Mucosa of descending colon (tissue), 3 donors: ENCODE results near the gene MRGPRD. TPM values are rescaled to one million over a fixed set of nuclear protein-coding genes. Genes with fewer than 3 reads are reported as not detected.

Experiments
- ATAC-seq: fragments of 200-7000 bp; cut with Tn5 transposase; one replicate; pipeline ENCODE4 v1.9.1; 2020; ENCODE audit warnings: mild to moderate bottlenecking, moderate library complexity
- DNase-seq, 3 donors: peaks; one replicate each; pipeline ENCODE4 v3.0.0-alpha.2; 2020
- H3K36me3 ChIP-seq: fragments of 200-600 bp; one replicate; pipeline ENCODE4 v1.8.0; 2021; ENCODE audit warnings: low read depth, mild to moderate bottlenecking
- H3K4me1 ChIP-seq: fragments of 200-600 bp; one replicate; pipeline ENCODE4 v1.8.0; 2021; ENCODE audit warnings: low read depth, mild to moderate bottlenecking
- H3K4me3 ChIP-seq: fragments of 200-600 bp; one replicate; pipeline ENCODE4 v1.8.0; 2021; ENCODE audit warnings: mild to moderate bottlenecking
- H3K9me3 ChIP-seq: fragments of 200-600 bp; one replicate; pipeline ENCODE4 v1.8.0; 2021; ENCODE audit warnings: mild to moderate bottlenecking
- intact Hi-C, 2 donors: fragments of 100-400 bp; cut with DNase I in 1 of 2; cut with micrococcal nuclease in 1 of 2; formaldehyde crosslinking; loops; one replicate each; pipeline versions ENCODE4 v1.11.0 to v1.11.1; 2022; cut with DNase I, micrococcal nuclease
- long read RNA-seq, 2 donors: library from polyadenylated mRNA; unstranded; transcript quantifications; one replicate each; pipeline ENCODE4 v2.0.0, GENCODE V29; 2019 to 2021
- total RNA-seq, 3 donors: library from RNA; stranded (reverse); fragmentation: NEBNext Ultra II Directional in 2 of 3; extraction: Animal tissue kit (Norgen Biotek cat#: 25700) in 2 of 3; gene quantifications; one replicate each; pipeline versions ENCODE4 v1.2.1 to v1.2.4, GENCODE V29; 2021 to 2023
- TF ChIP-seq, protein P1 (sequence below): fragments of 200-600 bp; IDR thresholded peaks from one replicate; pipeline ENCODE4 v1.8.0; 2022; ENCODE audit warnings: antibody characterized with exemption, mild to moderate bottlenecking
- donor health status: DM: no; HTN: no; CAD: no; lungs with moderate emphysema.
- donor health status: DM: no; HTN: no; CAD: no.
- donor health status: DM: no; HTN: yes; CAD: no.

MRGPRD gene, protein sequence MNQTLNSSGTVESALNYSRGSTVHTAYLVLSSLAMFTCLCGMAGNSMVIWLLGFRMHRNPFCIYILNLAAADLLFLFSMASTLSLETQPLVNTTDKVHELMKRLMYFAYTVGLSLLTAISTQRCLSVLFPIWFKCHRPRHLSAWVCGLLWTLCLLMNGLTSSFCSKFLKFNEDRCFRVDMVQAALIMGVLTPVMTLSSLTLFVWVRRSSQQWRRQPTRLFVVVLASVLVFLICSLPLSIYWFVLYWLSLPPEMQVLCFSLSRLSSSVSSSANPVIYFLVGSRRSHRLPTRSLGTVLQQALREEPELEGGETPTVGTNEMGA
- under 1 TPM in 1 of 3 donors, not detected in 2; 0.41 TPM for total RNA-seq
- long read RNA-seq, donor 1, result 0 reads
- long read RNA-seq, donor 2, result 0 reads

DNA sequence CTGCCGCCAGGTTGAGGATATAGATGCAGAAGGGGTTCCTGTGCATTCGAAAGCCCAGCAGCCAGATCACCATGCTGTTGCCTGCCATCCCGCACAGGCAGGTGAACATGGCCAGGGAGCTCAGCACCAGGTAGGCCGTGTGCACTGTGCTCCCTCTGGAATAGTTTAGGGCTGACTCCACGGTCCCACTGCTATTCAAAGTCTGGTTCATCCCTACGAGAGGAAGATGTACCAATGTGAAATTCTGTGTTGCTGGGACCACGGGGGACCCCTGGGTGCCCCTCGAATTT is at the start of gene MRGPRD:
MRGPRD (minus strand) TSS at position 211 of the 290 bp plus-strand sequence; CDS start at position 211, 0 bp downstream.
- no peak for ATAC-seq
- Histone ChIP-seq H3K4me1 (no peaks in the 10 kb centered on the region), H3K4me3 (no peak within 1 kb of the TSS), H3K36me3 (no peaks in the 10 kb centered on the region), H3K9me3 (no peaks in the 10 kb centered on the region)
- no peak for DNase-seq
- intact Hi-C loops, result no loop called here
- TF ChIP-seq, protein P1, sequence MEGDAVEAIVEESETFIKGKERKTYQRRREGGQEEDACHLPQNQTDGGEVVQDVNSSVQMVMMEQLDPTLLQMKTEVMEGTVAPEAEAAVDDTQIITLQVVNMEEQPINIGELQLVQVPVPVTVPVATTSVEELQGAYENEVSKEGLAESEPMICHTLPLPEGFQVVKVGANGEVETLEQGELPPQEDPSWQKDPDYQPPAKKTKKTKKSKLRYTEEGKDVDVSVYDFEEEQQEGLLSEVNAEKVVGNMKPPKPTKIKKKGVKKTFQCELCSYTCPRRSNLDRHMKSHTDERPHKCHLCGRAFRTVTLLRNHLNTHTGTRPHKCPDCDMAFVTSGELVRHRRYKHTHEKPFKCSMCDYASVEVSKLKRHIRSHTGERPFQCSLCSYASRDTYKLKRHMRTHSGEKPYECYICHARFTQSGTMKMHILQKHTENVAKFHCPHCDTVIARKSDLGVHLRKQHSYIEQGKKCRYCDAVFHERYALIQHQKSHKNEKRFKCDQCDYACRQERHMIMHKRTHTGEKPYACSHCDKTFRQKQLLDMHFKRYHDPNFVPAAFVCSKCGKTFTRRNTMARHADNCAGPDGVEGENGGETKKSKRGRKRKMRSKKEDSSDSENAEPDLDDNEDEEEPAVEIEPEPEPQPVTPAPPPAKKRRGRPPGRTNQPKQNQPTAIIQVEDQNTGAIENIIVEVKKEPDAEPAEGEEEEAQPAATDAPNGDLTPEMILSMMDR, result no peak

DNA sequence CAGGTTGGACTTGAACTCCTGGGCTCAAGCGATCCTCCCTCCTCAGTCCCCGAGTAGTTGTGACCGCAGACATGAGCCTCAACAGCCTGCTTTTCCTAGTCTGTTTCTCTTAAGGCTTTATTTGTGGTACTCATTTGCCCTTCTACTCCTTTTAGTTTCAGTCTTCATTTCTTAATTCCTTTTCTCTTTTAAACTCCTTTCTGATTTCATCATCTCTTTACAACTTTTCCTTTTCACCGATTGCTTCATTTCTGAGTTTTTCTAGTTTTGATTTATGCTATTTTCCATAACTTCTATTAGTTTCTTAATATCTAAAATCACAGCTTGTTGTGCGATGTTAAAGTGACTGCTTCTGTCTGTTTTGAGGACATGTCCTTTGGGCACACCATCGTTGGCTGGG is 49.5 kb upstream of the MRGPRD start:
- ATAC-seq (no peak), DNase-seq (no peak)
- Histone ChIP-seq H3K4me3 (no peak overlapping the region), H3K4me1 (no peaks in the 10 kb centered on the region), H3K9me3 (no peaks in the 10 kb centered on the region), H3K36me3 (no peaks in the 10 kb centered on the region)
- TF ChIP-seq, protein P1, result no peak
- intact Hi-C loops, result no loop called here

DNA sequence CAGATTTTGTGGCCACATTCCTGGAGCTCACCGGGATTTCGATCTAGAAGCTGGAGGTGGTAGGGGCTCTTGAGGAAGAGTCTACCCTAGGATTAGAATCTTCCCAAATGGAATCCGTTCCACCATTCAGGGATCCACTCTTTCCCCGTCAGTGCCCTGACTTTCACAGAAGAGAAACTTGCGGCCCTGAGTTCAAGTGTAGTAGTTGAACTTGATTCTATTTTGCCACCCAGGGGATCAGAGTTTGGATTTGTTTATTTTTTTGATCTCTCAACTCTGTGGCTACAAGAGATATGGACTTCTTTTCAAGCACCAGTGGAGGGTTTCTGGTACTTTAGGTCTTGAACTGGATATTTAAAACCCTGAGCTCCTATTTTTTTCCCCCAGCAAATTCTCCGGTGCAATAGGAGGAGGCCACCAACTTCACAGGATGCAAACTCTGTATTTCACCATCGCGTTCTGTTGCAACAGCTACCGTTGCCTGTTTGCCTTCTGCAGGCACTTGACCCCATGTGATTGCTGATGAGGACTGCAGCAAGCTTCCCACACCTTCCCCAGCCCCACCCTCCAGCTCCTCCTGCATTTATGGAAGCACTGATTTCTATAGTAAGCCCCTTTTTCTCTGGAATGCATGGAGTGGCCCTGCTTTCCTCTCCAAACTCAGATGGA is 47.1 kb upstream of the MRGPRD start:
- H3K36me3 ChIP-seq, result no peaks in the 10 kb centered on the region
- ATAC-seq, result no peak
- no peak for DNase-seq
- H3K9me3 ChIP-seq, result no peaks in the 10 kb centered on the region
- H3K4me1 ChIP-seq, result no peaks in the 10 kb centered on the region
- intact Hi-C loops, result no loop called here
- TF ChIP-seq, protein P1, result no peak
- H3K4me3 ChIP-seq, result no peak overlapping the region

DNA sequence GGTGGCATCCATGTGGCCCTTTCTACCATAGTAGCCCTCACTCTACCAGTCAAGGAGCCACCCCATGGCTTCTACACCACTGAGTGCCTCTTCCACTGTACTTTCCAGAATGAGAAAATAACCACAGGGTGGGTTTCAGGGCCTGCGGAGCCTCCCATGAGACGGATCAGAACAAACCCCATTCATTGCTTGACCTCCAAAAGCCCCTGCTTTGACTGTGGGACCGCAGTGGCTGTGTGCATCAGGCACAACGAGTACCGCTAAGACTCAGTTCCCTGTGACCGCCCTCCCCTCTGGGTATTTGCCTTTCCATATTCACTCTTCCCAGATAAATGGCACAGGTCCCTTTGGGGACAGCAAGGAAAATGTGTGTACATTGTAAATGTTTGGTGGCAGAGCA is 43.7 kb upstream of the MRGPRD start:
- TF ChIP-seq, protein P1, result no peak
- Histone ChIP-seq H3K4me3 (no peak overlapping the region), H3K36me3 (no peaks in the 10 kb centered on the region), H3K4me1 (no peaks in the 10 kb centered on the region), H3K9me3 (no peaks in the 10 kb centered on the region)
- ATAC-seq (no peak), DNase-seq (no peak)
- intact Hi-C loops, result no loop called here

DNA sequence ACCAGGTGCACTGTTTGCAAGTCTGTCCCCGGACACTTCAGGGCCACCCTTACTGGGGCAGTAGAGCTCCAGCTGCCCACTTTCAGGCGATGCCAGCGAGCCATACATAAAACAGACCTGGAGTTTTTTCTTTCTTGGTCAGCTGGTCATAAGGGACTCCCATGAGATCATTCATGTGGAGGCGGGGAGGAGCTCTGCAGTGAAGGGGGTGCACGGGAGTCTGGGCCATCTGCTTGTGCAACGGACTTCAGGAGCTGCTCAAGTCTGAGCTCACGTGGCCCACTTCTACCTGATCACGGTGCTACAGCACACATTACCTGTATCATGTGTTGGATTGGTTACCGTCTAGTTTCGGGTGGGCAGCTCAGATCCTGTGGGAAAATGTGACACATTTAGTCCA is 41.5 kb upstream of the MRGPRD start:
- H3K9me3 ChIP-seq, result no peaks in the 10 kb centered on the region
- no peaks in the 10 kb centered on the region for H3K36me3 ChIP-seq
- ATAC-seq (no peak), DNase-seq (no peak)
- intact Hi-C loops, result no loop called here
- H3K4me3 ChIP-seq, result no peak overlapping the region
- no peaks in the 10 kb centered on the region for H3K4me1 ChIP-seq
- TF ChIP-seq, protein P1, result no peak
